GM12878 (cell line): ENCODE data around the gene EEF1A2. TPM values are rescaled to one million over a fixed set of nuclear protein-coding genes. Genes with fewer than 3 reads are reported as not detected.

ENCODE experiments used
- ATAC-seq: fragments of 200-7000 bp; cut with Tn5 transposase; 3 replicates; pipeline ENCODE4 v1.9.1; 2020; ENCODE audit warnings: mild to moderate bottlenecking, moderate library complexity
- BruUV-seq: library from RNA; stranded (reverse); fragments of 400-500 nt; replicated peaks from 2 replicates; lab custom pipeline; 2021; lab: Mats Ljungman, UMichigan
- CTCF ChIA-PET: fragments of 300-600 bp; sonication (Branson Sonifier 250); formaldehyde crosslinking; extraction: SDS; loops from one replicate; lab custom pipeline; 2021; ENCODE audit warnings: inconsistent platforms; lab: Yijun Ruan, JAX
- POLR2A ChIA-PET: fragments of 350-600 bp; formaldehyde crosslinking; extraction: SDS; loops from one replicate; lab custom pipeline; 2021; ENCODE audit warnings: inconsistent platforms; lab: Charles Lee
- RAD21 ChIA-PET: fragments of 300-600 bp; sonication (Branson Sonifier 250); formaldehyde crosslinking; loops from one replicate; lab custom pipeline; 2023; ENCODE audit warnings: antibody characterized with exemption; ENCODE audit not compliant: unreplicated experiment; lab: Charles Lee
- SMC1A ChIA-PET: fragments of 300-600 bp; sonication (Branson Sonifier 250); formaldehyde crosslinking; loops from one replicate; lab custom pipeline; 2023; ENCODE audit not compliant: unreplicated experiment, uncharacterized antibody; lab: Charles Lee
- DNase-seq: peaks from one replicate; pipeline ENCODE4 v3.0.0-alpha.2; 2011; ENCODE audit warnings: low read depth, low spot score
- FAIRE-seq: peaks from 3 replicates; lab custom pipeline; 2011; peaks lifted over from hg19 to GRCh38; lab: Jason Lieb, UNC
- H2AFZ ChIP-seq: 2 replicates; pipeline ENCODE4 v1.6.0; 2011; ENCODE audit warnings: low read depth, low read length, control low read depth; ENCODE audit not compliant: control insufficient read depth
- H3K27ac ChIP-seq: 2 replicates; pipeline ENCODE4 v1.5.1; 2011; ENCODE audit warnings: control low read depth; ENCODE audit not compliant: control insufficient read depth, insufficient read depth
- H3K27me3 ChIP-seq, 2 experiments: replicated peaks in 1 of 2; 2 replicates each; pipeline versions ENCODE4 v1.6.0 to v1.6.1; 2011; ENCODE audit warnings: low read length in 1 of 2; ENCODE audit not compliant: control insufficient read depth in 2 of 2, insufficient read depth in 2 of 2
- H3K36me3 ChIP-seq, 2 experiments: 2 replicates each; pipeline ENCODE4 v1.5.1; 2011; ENCODE audit warnings: low read length in 1 of 2; ENCODE audit not compliant: control insufficient read depth in 2 of 2, insufficient read depth in 2 of 2
- H3K4me1 ChIP-seq: 2 replicates; pipeline ENCODE4 v1.6.1; 2011; ENCODE audit warnings: mild to moderate bottlenecking, low read length, moderate library complexity, mixed read lengths; ENCODE audit not compliant: control insufficient read depth, insufficient read depth
- H3K4me2 ChIP-seq: 2 replicates; pipeline ENCODE4 v1.6.0; 2011; ENCODE audit warnings: control low read depth; ENCODE audit not compliant: control insufficient read depth, insufficient read depth
- H3K4me3 ChIP-seq: fragments of 200-600 bp; sonication (generic); 2 replicates; pipeline ENCODE4 v1.5.1; 2016
- H3K79me2 ChIP-seq: 2 replicates; pipeline ENCODE4 v1.6.0; 2011; ENCODE audit warnings: low read length; ENCODE audit not compliant: control insufficient read depth, insufficient read depth
- H3K9ac ChIP-seq: 2 replicates; pipeline ENCODE4 v1.8.0; 2011; ENCODE audit warnings: low read length, control low read depth, mixed read lengths; ENCODE audit not compliant: control insufficient read depth, insufficient read depth
- H3K9me3 ChIP-seq: replicated peaks from 3 replicates; pipeline ENCODE4 v1.5.1; 2011; ENCODE audit warnings: mild to moderate bottlenecking, low read length; ENCODE audit not compliant: control insufficient read depth, insufficient read depth
- H4K20me1 ChIP-seq: 2 replicates; pipeline ENCODE4 v1.6.0; 2011; ENCODE audit not compliant: control insufficient read depth, insufficient read depth
- EZH2 ChIP-seq: IDR thresholded peaks from 2 replicates; pipeline ENCODE4 v1.6.1; 2012; ENCODE audit warnings: low read depth, mild to moderate bottlenecking, control low read depth, inconsistent platforms, low read length, borderline replicate concordance; ENCODE audit not compliant: control insufficient read depth
- HDGF ChIP-seq: fragments of 450-650 bp; IDR thresholded peaks from 2 replicates; pipeline ENCODE4 v1.6.1; 2016; ENCODE audit warnings: antibody characterized with exemption
- KLF5 ChIP-seq: fragments of 450-650 bp; IDR thresholded peaks from 2 replicates; pipeline ENCODE4 v1.6.1; 2014; ENCODE audit warnings: mild to moderate bottlenecking; ENCODE audit not compliant: partially characterized antibody
- POLR2A ChIP-seq: IDR thresholded peaks from 2 replicates; pipeline ENCODE4 v1.6.1; 2011; ENCODE audit warnings: low read depth, mild to moderate bottlenecking, low read length
- RAD51 ChIP-seq: fragments of 450-650 bp; IDR thresholded peaks from 2 replicates; pipeline ENCODE4 v1.6.1; 2016; ENCODE audit warnings: moderate library complexity, mild to moderate bottlenecking, inconsistent platforms
- SRF ChIP-seq, 2 experiments: IDR thresholded peaks; 2 replicates each; pipeline ENCODE4 v1.6.1; 2011; ENCODE audit warnings: low read depth in 2 of 2, low read length in 2 of 2, mild to moderate bottlenecking in 1 of 2, moderate library complexity in 1 of 2
- STAT3 ChIP-seq: IDR thresholded peaks from 2 replicates; pipeline ENCODE4 v1.6.1; 2011; ENCODE audit warnings: low read depth, low read length, improper control_type of control experiment
- TARDBP ChIP-seq: IDR thresholded peaks from 2 replicates; pipeline ENCODE4 v1.6.1; 2016; ENCODE audit warnings: borderline replicate concordance
- TCF12 ChIP-seq: IDR thresholded peaks from 2 replicates; pipeline ENCODE4 v1.6.1; 2011; ENCODE audit warnings: low read depth, mild to moderate bottlenecking, low read length
- WGBS: methylation state at CpG from one replicate; pipeline ENCODE4 v1.1.6; 2016; ENCODE audit warnings: low lambda C conversion rate; ENCODE audit not compliant: insufficient replicate concordance, insufficient coverage; ENCODE audit errors: missing lambda C conversion rate; 5-methylcytosine and 5-hydroxymethylcytosine counted together
- in situ Hi-C: fragments of 300-500 bp; cut with MboI; formaldehyde crosslinking; loops from 9 replicates; pipeline ENCODE4 v1.14.3; 2018; ENCODE audit warnings: mixed read lengths
- intact Hi-C: fragments of 100-400 bp; cut with micrococcal nuclease; formaldehyde crosslinking; loops from one replicate; pipeline ENCODE4 v1.14.2; 2022; ENCODE audit not compliant: unreplicated experiment
- polyA plus RNA-seq, 11 experiments: library from polyadenylated mRNA; depleted of rRNA in 4 of 11; unstranded in 6 of 11; stranded (reverse) in 5 of 11; fragments of >200 nt; fragmentation: Nextera tagmentation in 4 of 11; fragmentation: Illumina TruSeq in 1 of 11; extraction: Ambion mirVana in 4 of 11; extraction: Trizol in 1 of 11; gene quantifications; 1 replicate in 1 of 11; 2 replicates in 10 of 11; pipeline versions ENCODE4 v1.2.1 to v1.2.3, GENCODE V29; 2011 to 2016; ENCODE audit warnings: inconsistent platforms in 2 of 11, missing spikeins in 2 of 11, low read depth in 1 of 11
- total RNA-seq, 4 experiments: library from RNA; depleted of rRNA in 3 of 4; stranded (reverse); fragments of >200 nt in 3 of 4; fragmentation: Illumina TruSeq in 1 of 4; extraction: Trizol in 1 of 4; gene quantifications; 2 replicates each; pipeline versions ENCODE4 v1.2.1 to v1.2.3, GENCODE V29; 2013 to 2021

Gene EEF1A2
- total and polyA plus RNA-seq, 10 of the 15 experiments (the other 5 are each of a cell fraction or from before 2014, with no cell fraction given): 0.56 TPM; not detected in 9

- WGBS: 38% methylated on average over 13 of the region's 14 CpGs
- FAIRE-seq: no peak
- BruUV-seq: no TSS peak
Measured at GRCh38 chr20:63487116-63487764, 11.6 kb downstream of the EEF1A2 start.

GRCh38 chr20:63486300-63486855 lies 12.5 kb downstream of the EEF1A2 start:
- WGBS: 56% methylated on average over 17 of the region's 17 CpGs
- Histone ChIP-seq H3K27me3 (peaks cover 0 to 1% of the 10 kb centered on the region in 2 experiments; a peak in 1 of 4 replicates), H2AFZ (no peak overlapping the region), H3K4me2 (no peak overlapping the region), H3K27ac (no peak overlapping the region), H3K9ac (no peak overlapping the region), H4K20me1 (no peaks in the 10 kb centered on the region), H3K9me3 (no peaks in the 10 kb centered on the region), H3K4me3 (no peak overlapping the region), H3K4me1 (no peaks in the 10 kb centered on the region; the same call in 1 of the 2 replicates), H3K36me3 (no peaks in the 10 kb centered on the region), H3K79me2 (no peaks in the 10 kb centered on the region)
- intact Hi-C loops: no loop called here
- no peak for FAIRE-seq
- POLR2A ChIA-PET: no interaction called here
- CTCF ChIA-PET: no interaction called here
- in situ Hi-C loops: no loop called here
- TF ChIP-seq POLR2A: no peak
- TF ChIP-seq KLF5: no peak
- no peak for DNase-seq
- SMC1A ChIA-PET: no interaction called here
- no peak for ATAC-seq
- BruUV-seq: no TSS peak
- RAD21 ChIA-PET: no interaction called here

More at GRCh38 chr20:63487116-63487764, 11.6 kb downstream of the EEF1A2 start:
- no peaks in the 10 kb centered on the region; the same call in 1 of the 2 replicates for H3K4me1 ChIP-seq
- POLR2A ChIA-PET: no interaction called here
- H3K79me2 ChIP-seq: no peaks in the 10 kb centered on the region
- H3K9me3 ChIP-seq: no peaks in the 10 kb centered on the region
- ATAC-seq: no peak
- H2AFZ ChIP-seq: no peak overlapping the region
- no peak overlapping the region for H3K4me2 ChIP-seq
- no peak overlapping the region for H3K27ac ChIP-seq
- H3K27me3 ChIP-seq: peaks cover 0 to 1% of the 10 kb centered on the region in 2 experiments; a peak in 1 of 4 replicates
- CTCF ChIA-PET: no interaction called here
- no peaks in the 10 kb centered on the region for H3K36me3 ChIP-seq
- H3K4me3 ChIP-seq: no peak overlapping the region
- H4K20me1 ChIP-seq: no peaks in the 10 kb centered on the region
- SMC1A ChIA-PET: no interaction called here
- H3K9ac ChIP-seq: no peak overlapping the region
- no peak for TF ChIP-seq RAD51
- TF ChIP-seq EZH2: no peak
- no peak for TF ChIP-seq STAT3
- no peak for TF ChIP-seq TARDBP
- no peak for TF ChIP-seq TCF12
- TF ChIP-seq HDGF: no peak
- no peak for TF ChIP-seq SRF (IDR thresholded peaks at IDR 0.05; ENCODE audit: low read depth in 2 of 2, low read length in 2 of 2)
- intact Hi-C loops (no loop called here), in situ Hi-C loops (no loop called here)
- no peak for DNase-seq
- RAD21 ChIA-PET: no interaction called here
